Transverse colon (tissue), 3 donors: ENCODE data around the gene CCL17.
"Not testable (repeated sequence)": the region's sequence is repeated elsewhere in the genome, so short reads cannot be mapped to it uniquely, and the experiment has no call there.

Experiments used
- CTCF ChIP-seq, 5 experiments: fragments of 200-600 bp in 3 of 5; fragments of 450-650 bp in 2 of 5; sonication (generic) in 3 of 5; IDR thresholded peaks; 1 replicate in 2 of 5; 2 replicates in 3 of 5; pipeline ENCODE4 v1.5.1; 2016 to 2017; ENCODE audit warnings: antibody characterized with exemption in 5 of 5, inconsistent platforms in 3 of 5, mild to moderate bottlenecking in 2 of 5, moderate library complexity in 1 of 5
- EP300 ChIP-seq: sonication (generic); formaldehyde crosslinking; IDR thresholded peaks from one replicate; pipeline ENCODE4 v1.6.1; 2017; ENCODE audit warnings: antibody characterized with exemption, low read depth

DNA sequence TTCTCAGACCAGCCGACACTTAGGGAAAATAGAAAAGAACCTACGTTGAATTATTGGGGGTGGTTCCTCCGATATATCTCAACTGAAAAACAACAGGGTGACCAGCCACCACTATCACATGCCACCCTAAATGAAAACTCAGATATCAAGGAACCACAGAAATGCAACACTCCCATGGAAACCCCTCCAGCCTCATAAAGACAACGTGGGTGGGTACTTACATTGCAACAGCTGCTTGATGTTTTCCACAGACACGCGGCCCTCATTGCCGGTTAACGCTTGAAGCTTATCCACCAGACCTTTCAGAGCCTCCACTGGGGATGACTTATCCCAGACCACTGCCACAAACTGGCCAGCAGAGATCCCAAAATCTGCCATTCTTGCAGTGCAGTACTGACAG lies 36.0 kb downstream of the CCL17 start:
- not testable (repeated sequence) for TF ChIP-seq CTCF (IDR thresholded peaks at IDR 0.05); EP300
